ENCODE results near the gene EMP2. TPM values are rescaled to one million over a fixed set of nuclear protein-coding genes. Genes with fewer than 3 reads are reported as not detected.
"Not testable (repeated sequence)": the region's sequence is repeated elsewhere in the genome, so short reads cannot be mapped to it uniquely, and the experiment has no call there.

The EMP2 gene
- polyA plus RNA-seq, 3 donors = 14.0 to 52.4 (median 23.5) TPM

GRCh38 chr16:10514369-10515055 lies 65.9 kb downstream of the EMP2 start:
- no peak overlapping the region for H3K27ac ChIP-seq (ENCODE audit: low read depth, low read length)
- 19 to 36% (median 28%) methylated on average over 6 of the region's 6 CpGs for WGBS, 3 donors

- WGBS, 3 donors = 83 to 95% (median 93%) methylated on average over 1 of the region's 1 CpG
Observed at GRCh38 chr16:10511829-10512228, 68.6 kb downstream of the EMP2 start.

GRCh38 chr16:10510279-10510678 lies 70.1 kb downstream of the EMP2 start:
- WGBS, 3 donors = 58 to 73% (median 59%) methylated on average over 2 of the region's 2 CpGs

More at GRCh38 chr16:10511829-10512228, 68.6 kb downstream of the EMP2 start:
- no peak overlapping the region for H3K27ac ChIP-seq (ENCODE audit: low read depth, low read length)

GRCh38 chr16:10509534-10510025 lies 70.8 kb downstream of the EMP2 start:
- WGBS, 3 donors = 19 to 28% (median 27%) methylated on average over 6 of the region's 6 CpGs
- H3K27ac ChIP-seq (ENCODE audit: low read depth, low read length) = no peak overlapping the region

More at GRCh38 chr16:10510279-10510678, 70.1 kb downstream of the EMP2 start:
- no peak overlapping the region for H3K27ac ChIP-seq (ENCODE audit: low read depth, low read length)

- H3K27ac ChIP-seq (ENCODE audit: low read depth, low read length) = not testable (repeated sequence)
- 78 to 80% (median 79%) methylated on average over 3 of the region's 3 CpGs for WGBS, 3 donors
Observed at GRCh38 chr16:10505286-10505685, 75.1 kb downstream of the EMP2 start.

- H3K27ac ChIP-seq (ENCODE audit: low read depth, low read length) = no peak overlapping the region
- WGBS, 3 donors = 55 to 80% (median 77%) methylated on average over 2 of the region's 2 CpGs
Observed at GRCh38 chr16:10504404-10504885, 76.0 kb downstream of the EMP2 start.

GRCh38 chr16:10502776-10503175 lies 77.6 kb downstream of the EMP2 start:
- 88 to 94% (median 92%) methylated on average over 6 of the region's 6 CpGs for WGBS, 3 donors
- H3K27ac ChIP-seq (ENCODE audit: low read depth, low read length) = no peak overlapping the region

GRCh38 chr16:10501016-10501607 lies 79.3 kb downstream of the EMP2 start:
- WGBS, 3 donors = 65 to 98% (median 95%) methylated on average over 2 of the region's 2 CpGs
- no peak overlapping the region for H3K27ac ChIP-seq (ENCODE audit: low read depth, low read length)

- WGBS, 3 donors = 95 to 97% (median 97%) methylated on average over 3 of the region's 3 CpGs
Observed at GRCh38 chr16:10500582-10500981, 79.8 kb downstream of the EMP2 start.

GRCh38 chr16:10497132-10498101 lies 83.0 kb downstream of the EMP2 start:
- 81 to 93% (median 92%) methylated on average over 13 of the region's 13 CpGs for WGBS, 3 donors
- H3K27ac ChIP-seq (ENCODE audit: low read depth, low read length) = no peak overlapping the region

More at GRCh38 chr16:10500582-10500981, 79.8 kb downstream of the EMP2 start:
- no peak overlapping the region for H3K27ac ChIP-seq (ENCODE audit: low read depth, low read length)

- H3K27ac ChIP-seq (ENCODE audit: low read depth, low read length) = no peak overlapping the region
- WGBS, 3 donors = 86 to 95% (median 95%) methylated on average over 6 of the region's 6 CpGs
Observed at GRCh38 chr16:10495031-10495345, 85.4 kb downstream of the EMP2 start.

GRCh38 chr16:10494343-10495030 lies 85.9 kb downstream of the EMP2 start:
- 71 to 90% (median 80%) methylated on average over 5 of the region's 5 CpGs for WGBS, 3 donors
- H3K27ac ChIP-seq (ENCODE audit: low read depth, low read length) = no peak overlapping the region

GRCh38 chr16:10493276-10493675 lies 87.1 kb downstream of the EMP2 start:
- WGBS, 3 donors = 91 to 94% (median 94%) methylated on average over 8 of the region's 8 CpGs
- H3K27ac ChIP-seq (ENCODE audit: low read depth, low read length) = no peak overlapping the region

- WGBS, 3 donors = 47 to 61% (median 53%) methylated on average over 1 of the region's 1 CpG
- H3K27ac ChIP-seq (ENCODE audit: low read depth, low read length) = no peak overlapping the region
Observed at GRCh38 chr16:10490141-10490540, 90.3 kb downstream of the EMP2 start.

- H3K27ac ChIP-seq (ENCODE audit: low read depth, low read length) = no peak overlapping the region
- WGBS, 3 donors = 91 to 94% (median 93%) methylated on average over 12 of the region's 12 CpGs
Observed at GRCh38 chr16:10485698-10486382, 94.6 kb downstream of the EMP2 start.

- H3K27ac ChIP-seq (ENCODE audit: low read depth, low read length) = no peak overlapping the region
- 94 to 97% (median 95%) methylated on average over 4 of the region's 4 CpGs for WGBS, 3 donors
Observed at GRCh38 chr16:10485159-10485558, 95.2 kb downstream of the EMP2 start.

- H3K27ac ChIP-seq (ENCODE audit: low read depth, low read length) = no peak overlapping the region
Observed at GRCh38 chr16:10480151-10480550, 100.2 kb downstream of the EMP2 start.

More at GRCh38 chr16:10480151-10480550, 100.2 kb downstream of the EMP2 start:
- WGBS, 3 donors = 70 to 93% (median 92%) methylated on average over 2 of the region's 2 CpGs
